HEK293T (cell line): ENCODE measurements around the gene CPAMD8.

Experiments used
- CTCF ChIA-PET: fragments of 350-600 bp; formaldehyde crosslinking; extraction: SDS; loops from one replicate; lab custom pipeline; 2021; ENCODE audit warnings: antibody characterized with exemption, inconsistent platforms; lab: Yijun Ruan, JAX
- POLR2A ChIA-PET: fragments of 350-600 bp; formaldehyde crosslinking; extraction: SDS; loops from one replicate; lab custom pipeline; 2020; ENCODE audit warnings: antibody characterized with exemption, inconsistent platforms; lab: Yijun Ruan, JAX
- DNase-seq: peaks from one replicate; pipeline ENCODE4 v3.0.0; 2012; ENCODE audit warnings: mixed read lengths; ENCODE audit errors: extremely low spot score
- ARNT ChIP-seq: fragments of 450-650 bp; IDR thresholded peaks from 2 replicates; pipeline ENCODE4 v1.6.1; 2017; ENCODE audit warnings: mild to moderate bottlenecking
- BHLHE40 ChIP-seq: fragments of 450-650 bp; IDR thresholded peaks from 2 replicates; pipeline ENCODE4 v1.6.1; 2016; ENCODE audit warnings: mild to moderate bottlenecking, moderate library complexity, borderline replicate concordance
- CTBP1 ChIP-seq: fragments of 450-650 bp; IDR thresholded peaks from 2 replicates; pipeline ENCODE4 v1.6.1; 2016; ENCODE audit warnings: borderline replicate concordance
- ELF4 ChIP-seq: fragments of 450-650 bp; IDR thresholded peaks from 2 replicates; pipeline ENCODE4 v1.6.1; 2017; ENCODE audit warnings: antibody characterized with exemption
- FOXA1 ChIP-seq: fragments of 450-650 bp; IDR thresholded peaks from 2 replicates; pipeline ENCODE4 v1.6.1; 2016; ENCODE audit warnings: mild to moderate bottlenecking
- FOXK2 ChIP-seq: fragments of 450-650 bp; IDR thresholded peaks from 2 replicates; pipeline ENCODE4 v1.6.1; 2016; ENCODE audit warnings: mild to moderate bottlenecking
- FOXM1 ChIP-seq: fragments of 450-650 bp; IDR thresholded peaks from 2 replicates; pipeline ENCODE4 v1.6.1; 2017; ENCODE audit warnings: mild to moderate bottlenecking, borderline replicate concordance
- HDGF ChIP-seq: fragments of 450-650 bp; IDR thresholded peaks from 2 replicates; pipeline ENCODE4 v1.6.1; 2017; ENCODE audit warnings: antibody characterized with exemption, borderline replicate concordance
- L3MBTL2 ChIP-seq: fragments of 450-650 bp; conservative IDR thresholded peaks from 2 replicates; pipeline ENCODE4 v1.6.1; 2016; ENCODE audit warnings: mild to moderate bottlenecking
- LEF1 ChIP-seq: fragments of 450-650 bp; IDR thresholded peaks from 2 replicates; pipeline ENCODE4 v1.6.1; 2017; ENCODE audit warnings: mild to moderate bottlenecking, borderline replicate concordance
- NFRKB ChIP-seq: fragments of 450-650 bp; IDR thresholded peaks from 2 replicates; pipeline ENCODE4 v1.6.1; 2016; ENCODE audit warnings: mild to moderate bottlenecking, moderate library complexity
- SP1 ChIP-seq: fragments of 450-650 bp; IDR thresholded peaks from 2 replicates; pipeline ENCODE4 v1.6.1; 2017
- SUZ12 ChIP-seq: fragments of 450-650 bp; IDR thresholded peaks from 2 replicates; pipeline ENCODE4 v1.6.1; 2016; ENCODE audit warnings: mild to moderate bottlenecking
- TARDBP ChIP-seq: fragments of 450-650 bp; IDR thresholded peaks from 2 replicates; pipeline ENCODE4 v1.6.1; 2016
- ZNF384 ChIP-seq: fragments of 450-650 bp; IDR thresholded peaks from 2 replicates; pipeline ENCODE4 v1.6.1; 2016
- TF ChIP-seq, protein P1 (sequence below): fragments of 450-650 bp; IDR thresholded peaks from 2 replicates; pipeline ENCODE4 v1.6.1; 2016

The CPAMD8 gene

DNA sequence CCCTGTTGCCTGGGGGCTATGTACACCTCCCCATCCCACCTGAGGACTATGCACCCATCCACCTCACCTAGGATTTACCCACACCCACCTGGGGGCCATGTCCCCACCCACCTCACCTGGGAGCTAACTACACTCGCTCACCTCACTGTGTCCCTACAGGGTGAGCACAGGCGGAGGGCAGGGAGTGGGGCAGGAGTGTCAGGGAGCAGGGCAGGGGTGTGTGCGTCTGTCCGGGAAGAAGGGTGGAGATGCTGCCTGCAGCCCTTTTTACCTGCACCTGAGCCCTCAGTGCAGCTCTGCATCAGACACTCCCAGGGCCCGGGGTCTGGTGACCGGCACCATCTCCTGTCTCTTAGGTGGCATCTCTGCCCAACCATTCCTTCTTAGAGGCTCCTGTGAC, 10.6 kb upstream of the CPAMD8 start:
- ChIA-PET CTCF (no interaction called here), POLR2A (no interaction called here)
- TF ChIP-seq ZNF384 (no peak), CTBP1 (no peak), L3MBTL2 (no peak), BHLHE40 (no peak), NFRKB (no peak), FOXK2 (no peak), FOXA1 (no peak), ARNT (no peak), FOXM1 (no peak), LEF1 (no peak), SP1 (no peak), ELF4 (no peak), HDGF (no peak), TARDBP (no peak), SUZ12 (no peak)
- TF ChIP-seq, protein P1, sequence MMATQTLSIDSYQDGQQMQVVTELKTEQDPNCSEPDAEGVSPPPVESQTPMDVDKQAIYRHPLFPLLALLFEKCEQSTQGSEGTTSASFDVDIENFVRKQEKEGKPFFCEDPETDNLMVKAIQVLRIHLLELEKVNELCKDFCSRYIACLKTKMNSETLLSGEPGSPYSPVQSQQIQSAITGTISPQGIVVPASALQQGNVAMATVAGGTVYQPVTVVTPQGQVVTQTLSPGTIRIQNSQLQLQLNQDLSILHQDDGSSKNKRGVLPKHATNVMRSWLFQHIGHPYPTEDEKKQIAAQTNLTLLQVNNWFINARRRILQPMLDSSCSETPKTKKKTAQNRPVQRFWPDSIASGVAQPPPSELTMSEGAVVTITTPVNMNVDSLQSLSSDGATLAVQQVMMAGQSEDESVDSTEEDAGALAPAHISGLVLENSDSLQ = no peak
- DNase-seq = no peak

DNA sequence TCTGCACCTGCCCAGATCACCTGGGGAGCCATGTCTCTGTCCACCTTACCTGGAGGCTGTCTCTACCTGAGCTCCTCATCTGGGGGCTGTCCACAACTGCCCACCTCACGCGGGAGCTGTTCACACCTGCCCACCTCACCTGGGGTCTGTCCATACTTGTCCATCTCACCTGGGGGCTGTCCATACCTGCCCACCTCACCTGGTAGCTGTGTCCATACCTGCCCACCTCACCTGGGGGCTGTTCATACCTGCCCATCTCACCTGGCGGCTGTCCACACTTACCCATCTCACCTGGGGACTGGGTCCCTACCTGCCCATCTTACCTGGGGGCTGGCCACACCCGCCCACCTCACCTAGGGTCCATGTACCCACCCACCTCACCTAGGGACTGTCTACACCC, 10.0 kb upstream of the CPAMD8 start:
- ChIA-PET POLR2A (no interaction called here), CTCF (no interaction called here)
- DNase-seq = no peak
- TF ChIP-seq BHLHE40 (no peak), ELF4 (no peak), ZNF384 (no peak)

DNA sequence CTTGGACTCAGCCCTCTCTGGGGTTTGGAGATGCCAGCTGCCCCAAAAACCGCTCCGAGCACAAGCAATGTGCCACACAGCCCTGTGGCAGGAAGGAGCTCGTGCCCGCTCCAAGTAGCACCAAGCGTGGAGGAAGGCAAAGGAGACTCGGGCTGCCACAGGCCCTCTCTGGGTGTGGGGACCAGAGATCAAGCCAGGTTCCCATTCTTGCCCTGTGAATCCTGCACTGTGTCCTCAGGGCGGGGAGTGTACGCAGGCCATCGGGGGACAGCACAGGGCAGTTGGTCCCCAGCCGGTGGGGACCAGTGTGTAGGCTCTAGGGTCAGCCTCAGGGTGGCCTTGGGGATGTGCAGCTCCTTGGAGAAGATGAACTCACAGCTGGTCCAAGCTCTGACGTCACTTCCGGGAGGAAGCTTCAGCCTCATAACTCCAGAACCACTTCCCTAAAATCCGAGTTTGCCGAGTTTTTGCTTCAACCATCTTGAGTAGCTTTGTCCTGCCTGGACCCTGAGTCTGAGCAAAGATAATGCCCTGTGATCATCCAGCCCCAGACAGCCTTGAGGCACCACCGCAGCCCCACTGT, 9.3 kb upstream of the CPAMD8 start:
- DNase-seq = no peak
- no peak for TF ChIP-seq ZNF384
- TF ChIP-seq LEF1 = no peak
- TF ChIP-seq FOXK2 = no peak
- no peak for TF ChIP-seq L3MBTL2
- no peak for TF ChIP-seq ARNT
- TF ChIP-seq SP1 = no peak
- TF ChIP-seq HDGF = no peak
- TF ChIP-seq, protein P1 = no peak
- no peak for TF ChIP-seq CTBP1
- no peak for TF ChIP-seq SUZ12
- ChIA-PET POLR2A (no interaction called here), CTCF (no interaction called here)

DNA sequence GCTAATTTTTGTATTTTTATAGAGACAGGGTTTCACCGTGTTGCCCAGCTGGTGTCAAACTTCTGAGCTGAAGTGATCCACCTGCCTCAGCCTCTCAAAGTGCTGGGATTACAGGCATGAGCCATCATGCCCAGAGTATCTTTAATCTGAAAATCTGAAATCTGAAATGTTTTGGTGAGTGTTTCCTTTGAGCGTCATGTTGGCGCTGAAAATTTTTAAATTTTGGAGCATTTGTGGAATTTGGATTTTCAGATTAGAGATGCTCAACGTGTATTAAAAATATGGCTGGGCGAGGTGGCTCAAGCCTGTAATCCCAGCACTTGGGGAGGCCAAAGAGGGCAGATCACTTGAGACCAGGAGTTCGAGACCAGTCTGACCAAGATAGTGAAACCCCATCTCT, 5.1 kb upstream of the CPAMD8 start:
- ChIA-PET CTCF (interaction anchor here (0.7 kb wide), 1 partner anchor 98 kb away, joined by 3 read pairs; no protein-coding TSS in a partner anchor), POLR2A (no interaction called here)
- no peak for DNase-seq
- TF ChIP-seq TARDBP = no peak
- TF ChIP-seq ELF4 = no peak
- TF ChIP-seq BHLHE40 = no peak
- no peak for TF ChIP-seq FOXA1
- TF ChIP-seq, protein P1 = no peak
- TF ChIP-seq ARNT = no peak
- no peak for TF ChIP-seq FOXM1
- TF ChIP-seq HDGF = no peak
- no peak for TF ChIP-seq NFRKB
- no peak for TF ChIP-seq SP1
- no peak for TF ChIP-seq L3MBTL2
- TF ChIP-seq LEF1 = no peak
- no peak for TF ChIP-seq SUZ12
- TF ChIP-seq CTBP1 = no peak
- no peak for TF ChIP-seq FOXK2
- TF ChIP-seq ZNF384 = no peak

DNA sequence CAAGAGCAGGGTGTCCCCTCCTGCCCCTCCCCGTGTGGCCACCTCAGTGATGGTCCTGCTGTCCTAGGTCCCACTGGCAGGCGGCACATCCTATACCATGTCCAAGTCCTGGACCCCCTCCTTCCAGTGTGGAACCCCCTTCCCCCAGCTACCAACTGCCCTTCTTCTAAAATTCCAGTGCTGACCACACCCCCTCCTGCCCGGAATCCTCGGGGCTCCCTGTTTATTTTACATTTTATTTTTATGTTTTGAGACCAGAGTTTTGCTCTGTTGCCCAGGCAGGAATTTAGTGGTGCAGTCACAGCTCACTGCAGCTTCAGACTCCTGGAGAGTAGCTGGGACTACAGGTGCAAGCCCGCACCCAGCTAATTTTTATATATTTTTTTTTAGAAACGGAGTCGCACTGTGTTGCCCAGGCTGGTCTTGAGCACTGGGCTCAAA, 945 bp upstream of the CPAMD8 start:
- ChIA-PET CTCF (no interaction called here), POLR2A (no interaction called here)
- DNase-seq = no peak
- TF ChIP-seq FOXK2 = no peak

DNA sequence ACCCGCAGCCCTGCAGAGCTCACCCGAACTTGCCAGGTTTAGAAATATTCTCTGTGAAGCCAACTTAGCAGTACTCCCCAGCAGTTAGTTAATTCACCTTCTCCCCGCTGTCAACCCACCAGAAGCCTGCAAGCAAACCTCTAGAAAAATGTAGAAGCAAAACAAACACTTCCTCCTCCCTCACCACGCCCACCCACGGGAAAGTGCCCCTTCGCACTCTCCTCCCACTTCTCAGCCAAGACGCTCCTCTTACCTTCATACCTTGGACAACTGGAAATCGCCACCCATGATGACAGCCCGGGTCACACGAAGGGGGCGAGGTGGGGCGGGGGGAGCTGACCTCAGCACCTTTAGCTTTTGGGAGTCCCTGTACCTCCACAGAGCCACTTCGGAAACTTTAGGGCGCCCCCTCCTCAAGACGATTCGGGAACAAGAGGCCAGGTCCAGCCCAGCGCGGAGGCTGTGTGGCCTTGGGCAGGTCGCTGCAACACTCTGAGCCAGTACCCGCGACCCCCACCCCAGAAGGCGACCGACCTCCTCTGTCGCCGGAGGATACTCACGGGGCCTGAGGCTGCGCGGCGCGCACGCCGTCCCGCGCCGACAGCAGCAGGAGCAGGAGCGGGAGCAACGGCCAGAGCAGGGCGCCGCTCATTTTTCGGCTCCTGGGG, 485 bp downstream of the CPAMD8 start:
- DNase-seq = no peak
- TF ChIP-seq LEF1 (no peak), NFRKB (no peak), L3MBTL2 (no peak), SP1 (no peak), BHLHE40 (no peak), FOXK2 (no peak), SUZ12 (no peak), HDGF (no peak), TARDBP (no peak), CTBP1 (no peak)
- ChIA-PET CTCF (no interaction called here), POLR2A (no interaction called here)
